Measurements from ENCODE around the gene RBMS3. TPM values are rescaled to one million over a fixed set of nuclear protein-coding genes. Genes with fewer than 3 reads are reported as not detected.
A peak's percentile ranks its signal among the peaks of the same experiment; 100 is the strongest.

Gene RBMS3
- total RNA-seq, 1 donor from 2014 or later, result 33.0 TPM

- no peak overlapping the region for H3K27ac ChIP-seq (ENCODE audit: low read depth, low read length)
- H3K4me3 Mint-ChIP-seq (ENCODE audit: unreplicated experiment), result no peak overlapping the region
- no peaks in the 10 kb centered on the region for H3K9me3 ChIP-seq (ENCODE audit: insufficient read depth, low read depth, low read length)
- no peaks in the 10 kb centered on the region for H3K36me3 Mint-ChIP-seq (ENCODE audit: low read depth, unreplicated experiment)
- H2AFZ ChIP-seq (ENCODE audit: low read depth, low read length), result no peak overlapping the region
- no peaks in the 10 kb centered on the region for H3K4me1 Mint-ChIP-seq (ENCODE audit: low read depth, unreplicated experiment)
- no peak overlapping the region for H3K4me2 ChIP-seq (ENCODE audit: low read length)
- no peaks in the 10 kb centered on the region for H3K36me3 ChIP-seq (ENCODE audit: insufficient read depth, low read length)
- DNase-seq (ENCODE audit: low read depth), result no peak
- H3K9ac ChIP-seq (ENCODE audit: low read length), result no peak overlapping the region
- no peak overlapping the region for H3K4me3 ChIP-seq (ENCODE audit: insufficient read depth, low read depth, low read length)
- H3K9me3 Mint-ChIP-seq (ENCODE audit: unreplicated experiment), result no peaks in the 10 kb centered on the region
- H3K27me3 Mint-ChIP-seq (ENCODE audit: low read depth, unreplicated experiment), result no peaks in the 10 kb centered on the region
- no peak for TF ChIP-seq CTCF (IDR thresholded peaks at IDR 0.05; ENCODE audit: insufficient read depth, low read depth, low read length)
- TF ChIP-seq EZH2 (IDR thresholded peaks at IDR 0.05; ENCODE audit: insufficient read depth, low read length), result no peak
- no peaks in the 10 kb centered on the region for H3K27me3 ChIP-seq (ENCODE audit: insufficient read depth, low read length)
- H3K4me1 ChIP-seq (ENCODE audit: insufficient read depth, low read length), result no peaks in the 10 kb centered on the region
- H3K27ac Mint-ChIP-seq (ENCODE audit: unreplicated experiment), result no peak overlapping the region
- FAIRE-seq, result no peak
- no peaks in the 10 kb centered on the region for H3K79me2 ChIP-seq (ENCODE audit: insufficient read depth, low read length)
- H4K20me1 ChIP-seq (ENCODE audit: insufficient read depth, low read length), result no peaks in the 10 kb centered on the region
These were observed 746.0 kb downstream of the RBMS3 start for GRCh38 chr3:30026851-30027250.

GRCh38 chr3:30034246-30034991 is 753.5 kb downstream of the RBMS3 start:
- Histone ChIP-seq H3K36me3 (ENCODE audit: insufficient read depth, low read length) (no peaks in the 10 kb centered on the region), H3K4me2 (ENCODE audit: low read length) (no peak overlapping the region), H3K9me3 (ENCODE audit: insufficient read depth, low read depth, low read length) (no peaks in the 10 kb centered on the region), H3K27ac (ENCODE audit: low read depth, low read length) (no peak overlapping the region), H3K79me2 (ENCODE audit: insufficient read depth, low read length) (no peaks in the 10 kb centered on the region), H2AFZ (ENCODE audit: low read depth, low read length) (no peak overlapping the region), H3K9ac (ENCODE audit: low read length) (no peak overlapping the region), H4K20me1 (ENCODE audit: insufficient read depth, low read length) (no peaks in the 10 kb centered on the region), H3K27me3 (ENCODE audit: insufficient read depth, low read length) (no peaks in the 10 kb centered on the region), H3K4me3 (ENCODE audit: insufficient read depth, low read depth, low read length) (no peak overlapping the region), H3K4me1 (ENCODE audit: insufficient read depth, low read length) (no peaks in the 10 kb centered on the region)
- FAIRE-seq (no peak), DNase-seq (ENCODE audit: low read depth) (no peak)
- Mint-ChIP-seq H3K4me3 (ENCODE audit: unreplicated experiment) (no peak overlapping the region), H3K36me3 (ENCODE audit: low read depth, unreplicated experiment) (no peaks in the 10 kb centered on the region), H3K4me1 (ENCODE audit: low read depth, unreplicated experiment) (no peaks in the 10 kb centered on the region), H3K27ac (ENCODE audit: unreplicated experiment) (no peak overlapping the region), H3K27me3 (ENCODE audit: low read depth, unreplicated experiment) (no peaks in the 10 kb centered on the region), H3K9me3 (ENCODE audit: unreplicated experiment) (no peaks in the 10 kb centered on the region)
- no peak for TF ChIP-seq CTCF (IDR thresholded peaks at IDR 0.05; ENCODE audit: insufficient read depth, low read depth, low read length)
- no peak for TF ChIP-seq EZH2 (IDR thresholded peaks at IDR 0.05; ENCODE audit: insufficient read depth, low read length)

- H3K27ac Mint-ChIP-seq (ENCODE audit: unreplicated experiment), result no peak overlapping the region
- H3K9ac ChIP-seq (ENCODE audit: low read length), result no peak overlapping the region
- H3K9me3 Mint-ChIP-seq (ENCODE audit: unreplicated experiment), result peaks cover 5% of the 10 kb centered on the region
- H2AFZ ChIP-seq (ENCODE audit: low read depth, low read length), result no peak overlapping the region
- no peaks in the 10 kb centered on the region for H3K4me1 Mint-ChIP-seq (ENCODE audit: low read depth, unreplicated experiment)
- H3K36me3 ChIP-seq (ENCODE audit: insufficient read depth, low read length), result no peaks in the 10 kb centered on the region
- no peak overlapping the region for H3K4me3 ChIP-seq (ENCODE audit: insufficient read depth, low read depth, low read length)
- H3K27me3 ChIP-seq (ENCODE audit: insufficient read depth, low read length), result no peaks in the 10 kb centered on the region
- no peaks in the 10 kb centered on the region for H3K79me2 ChIP-seq (ENCODE audit: insufficient read depth, low read length)
- H3K36me3 Mint-ChIP-seq (ENCODE audit: low read depth, unreplicated experiment), result no peaks in the 10 kb centered on the region
- no peaks in the 10 kb centered on the region for H3K9me3 ChIP-seq (ENCODE audit: insufficient read depth, low read depth, low read length)
- H3K4me1 ChIP-seq (ENCODE audit: insufficient read depth, low read length), result no peaks in the 10 kb centered on the region
- no peak for FAIRE-seq
- H3K27ac ChIP-seq (ENCODE audit: low read depth, low read length), result no peak overlapping the region
- DNase-seq (ENCODE audit: low read depth), result peak; percentile 68
- no peaks in the 10 kb centered on the region for H4K20me1 ChIP-seq (ENCODE audit: insufficient read depth, low read length)
- H3K4me3 Mint-ChIP-seq (ENCODE audit: unreplicated experiment), result no peak overlapping the region
- H3K4me2 ChIP-seq (ENCODE audit: low read length), result no peak overlapping the region
- no peak for TF ChIP-seq EZH2 (IDR thresholded peaks at IDR 0.05; ENCODE audit: insufficient read depth, low read length)
- TF ChIP-seq CTCF (IDR thresholded peaks at IDR 0.05; ENCODE audit: insufficient read depth, low read depth, low read length), result no peak
- H3K27me3 Mint-ChIP-seq (ENCODE audit: low read depth, unreplicated experiment), result no peaks in the 10 kb centered on the region
These were observed 755.2 kb downstream of the RBMS3 start for GRCh38 chr3:30035935-30036567.
